ENCODE measurements around the gene SLC9B1.
"Not testable (repeated sequence)": the region's sequence is repeated elsewhere in the genome, so short reads cannot be mapped to it uniquely, and the experiment has no call there.

Gene SLC9B1

GRCh38 chr4:103011378-103012025, 8.0 kb downstream of the SLC9B1 start:
- no peak for DNase-seq

DNA sequence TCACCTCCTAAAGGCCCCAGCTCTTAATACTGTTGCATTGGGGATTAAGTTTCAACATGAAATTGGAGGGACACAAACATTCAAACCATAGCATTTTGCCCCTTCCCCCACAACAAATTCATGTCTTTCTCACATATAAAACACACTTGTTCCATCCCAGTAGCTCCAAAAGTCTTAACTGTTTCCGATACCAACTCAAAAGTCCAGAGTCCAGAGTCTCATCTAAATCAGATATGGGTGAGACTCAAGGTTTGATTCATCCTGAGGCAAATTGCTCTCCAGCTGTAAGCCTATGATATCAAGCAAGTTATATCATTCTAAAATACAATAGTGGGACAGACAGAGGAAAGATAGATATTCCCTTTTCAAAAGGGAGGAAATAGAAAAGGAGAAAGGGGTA, 8.7 kb downstream of the SLC9B1 start:
- DNase-seq = no peak

DNA sequence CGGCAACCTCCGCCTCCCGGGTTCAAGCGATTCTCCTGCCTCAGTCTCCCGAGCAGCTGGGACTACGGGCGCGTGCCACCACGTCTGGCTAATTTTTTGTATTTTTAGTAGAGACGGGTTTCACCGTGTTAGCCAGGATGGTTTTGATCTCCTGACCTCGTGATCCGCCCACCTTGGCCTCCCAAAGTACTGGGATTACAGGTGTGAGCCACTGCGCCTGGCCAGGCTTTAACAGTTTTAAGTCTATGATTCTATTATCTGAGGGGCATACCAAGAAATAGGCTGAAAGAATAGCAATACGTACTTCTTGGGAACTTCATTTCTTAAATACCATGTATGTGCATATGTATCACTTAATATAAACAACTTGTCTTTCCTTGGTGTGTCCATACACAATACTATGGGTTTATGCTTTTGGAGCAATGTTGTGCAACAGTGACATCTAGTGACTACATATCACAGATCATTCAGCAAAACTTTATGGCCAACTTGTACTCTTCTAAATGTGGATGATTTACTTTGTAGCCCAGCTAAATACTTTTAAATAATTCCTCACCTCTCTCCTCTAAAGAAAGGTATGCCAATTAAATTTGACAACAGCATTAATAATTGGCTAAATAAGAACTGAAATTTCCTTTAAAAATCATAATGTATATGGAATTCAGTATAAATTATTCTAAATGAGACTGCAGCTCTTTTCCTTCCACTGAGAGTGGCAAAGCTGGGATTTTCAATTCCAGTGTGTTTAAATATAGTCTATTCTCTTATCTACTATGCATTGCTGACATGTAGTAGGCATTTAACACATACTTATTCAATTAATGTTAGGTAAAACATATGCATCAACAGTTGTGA, 10.4 kb downstream of the SLC9B1 start:
- DNase-seq = peak in 1 of 2 donors; percentile 56

DNA sequence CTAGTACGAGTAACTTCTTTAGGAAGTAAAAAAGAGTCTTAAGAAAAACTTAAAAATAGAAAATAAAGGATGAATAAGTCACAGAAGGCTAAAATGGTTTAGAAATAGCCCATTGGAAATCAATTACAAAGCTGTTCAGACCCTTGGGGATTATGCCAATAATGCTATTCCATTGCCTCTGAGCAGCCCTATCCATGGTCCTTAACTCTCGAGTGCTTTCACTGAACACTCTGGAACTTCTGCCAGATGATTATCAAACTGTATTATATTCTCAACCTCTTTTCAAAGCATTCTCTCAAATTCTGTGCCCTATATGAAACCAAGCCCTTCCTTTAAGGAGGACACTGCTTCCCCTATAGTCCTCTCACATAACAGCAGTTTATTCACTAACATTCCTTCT, 17.0 kb downstream of the SLC9B1 start:
- DNase-seq = no peak

GRCh38 chr4:102994803-102995202, 24.7 kb downstream of the SLC9B1 start:
- DNase-seq = no peak

DNA sequence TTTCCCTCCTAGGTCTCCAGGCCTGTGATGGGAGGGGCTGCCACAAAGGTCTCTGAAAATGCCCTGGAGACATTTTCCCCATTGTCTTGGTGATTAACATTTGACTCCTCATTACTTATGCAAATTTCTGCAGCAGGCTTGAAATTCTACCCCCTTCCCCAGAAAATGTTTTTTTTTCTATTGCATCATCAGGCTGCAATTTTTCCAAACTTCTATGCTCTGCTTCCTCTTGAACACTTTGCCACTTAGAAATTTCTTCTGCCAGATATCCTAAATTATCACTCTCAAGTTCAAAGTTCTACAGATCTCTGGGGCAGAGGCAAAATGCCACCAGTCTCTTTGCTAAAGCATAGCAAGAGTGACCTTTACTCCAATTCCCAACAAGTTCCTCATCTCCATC, 25.5 kb downstream of the SLC9B1 start:
- not testable (repeated sequence) for DNase-seq

DNA sequence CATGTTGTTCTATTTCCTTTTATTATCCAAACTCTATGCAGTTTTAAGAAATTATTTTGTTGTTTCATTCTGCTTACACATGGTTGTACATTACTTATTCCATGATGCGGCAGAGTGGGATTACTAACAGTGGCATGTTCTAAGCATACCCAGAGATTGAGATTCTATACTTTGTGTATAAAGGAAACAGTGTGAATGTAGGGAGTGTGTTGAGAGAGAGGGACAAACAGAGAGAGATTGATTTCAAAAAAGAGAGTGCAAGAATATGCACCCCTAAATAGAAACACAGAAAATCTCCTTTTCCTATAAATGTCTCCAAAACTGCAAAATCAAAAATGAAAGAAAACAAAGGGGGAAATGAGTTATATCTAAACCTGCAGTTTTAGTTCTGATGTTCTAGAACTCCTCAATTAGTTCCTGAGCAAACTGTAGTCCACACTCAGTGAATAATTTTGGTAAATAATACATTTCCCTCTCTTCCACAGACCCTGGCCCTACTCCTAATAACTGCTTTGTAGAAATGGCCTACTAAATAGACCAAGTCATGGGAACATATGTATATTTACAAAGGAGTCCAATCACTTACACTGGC, 31.0 kb downstream of the SLC9B1 start:
- DNase-seq = no peak

GRCh38 chr4:102981005-102981404, 38.5 kb downstream of the SLC9B1 start:
- DNase-seq = no peak

DNA sequence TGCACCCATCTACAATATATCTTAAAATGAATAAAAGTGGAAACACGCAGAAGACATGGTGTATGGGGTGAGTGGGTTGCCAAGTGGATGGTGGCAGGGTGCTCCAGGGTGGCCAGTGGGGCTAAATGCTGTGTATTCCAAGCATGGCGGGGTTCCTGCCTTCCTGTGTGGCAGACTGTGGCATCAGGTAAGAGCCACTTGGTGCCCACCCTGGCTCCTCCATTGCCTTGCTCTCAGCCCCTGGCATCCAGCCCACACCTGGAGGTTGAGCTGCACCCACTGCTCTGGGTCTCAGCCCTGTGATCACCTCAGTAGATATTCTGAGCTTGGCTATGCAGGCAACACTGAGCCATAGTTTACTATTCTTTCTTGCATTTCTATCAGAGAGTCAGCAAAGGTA, 57.7 kb downstream of the SLC9B1 start:
- not testable (repeated sequence) for DNase-seq

- no peak for DNase-seq
Measured at GRCh38 chr4:102959496-102959895, 60.0 kb downstream of the SLC9B1 start.

DNA sequence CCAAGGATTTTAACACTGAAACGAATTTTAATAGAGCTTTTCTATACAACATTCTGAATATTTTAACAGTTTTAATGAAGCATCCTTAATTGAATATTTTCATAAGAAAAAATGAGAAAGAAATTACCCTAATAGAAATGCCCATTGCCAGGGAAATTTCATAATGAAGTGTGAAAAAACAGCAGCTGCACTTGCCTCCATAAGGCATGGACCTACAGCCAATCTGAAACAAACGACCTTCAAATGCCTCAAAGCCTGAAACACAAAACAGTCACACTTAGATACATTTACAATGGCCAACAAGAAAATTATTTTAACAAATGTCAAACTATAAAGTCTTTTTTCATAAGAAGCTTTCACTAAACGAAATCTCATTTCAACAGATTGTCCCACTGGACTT, 74.4 kb downstream of the SLC9B1 start:
- DNase-seq = no peak

GRCh38 chr4:102938063-102938462, 81.4 kb downstream of the SLC9B1 start:
- DNase-seq = not testable (repeated sequence)

- no peak for DNase-seq
Measured at GRCh38 chr4:102935716-102936115, 83.8 kb downstream of the SLC9B1 start.

GRCh38 chr4:102919697-102920096, 99.8 kb downstream of the SLC9B1 start:
- not testable (repeated sequence) for DNase-seq

GRCh38 chr4:102918859-102919258, 100.6 kb downstream of the SLC9B1 start:
- DNase-seq = no peak

DNA sequence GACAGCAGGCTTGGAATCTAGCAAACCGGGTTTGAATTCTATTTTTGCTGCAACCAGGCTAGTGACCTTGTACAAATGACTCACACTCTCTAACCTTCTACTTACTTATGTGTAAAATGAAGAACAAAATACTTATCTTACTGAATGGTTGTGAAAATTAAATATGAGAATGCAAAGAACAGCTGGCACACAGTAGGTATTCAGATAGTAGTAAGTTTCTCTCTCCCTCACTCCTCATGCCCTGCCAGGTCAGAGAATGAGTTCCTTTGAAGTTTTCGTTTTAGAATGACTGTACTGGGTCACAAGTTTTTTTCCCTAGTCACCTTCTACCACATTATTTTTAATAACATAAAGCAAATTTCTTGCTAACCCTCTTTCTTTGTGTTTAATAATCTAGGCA, 117.7 kb downstream of the SLC9B1 start:
- DNase-seq = no peak

- not testable (repeated sequence) for DNase-seq
Measured at GRCh38 chr4:102897610-102898009, 121.9 kb downstream of the SLC9B1 start.

GRCh38 chr4:102896547-102896946, 123.0 kb downstream of the SLC9B1 start:
- DNase-seq = not testable (repeated sequence)

DNA sequence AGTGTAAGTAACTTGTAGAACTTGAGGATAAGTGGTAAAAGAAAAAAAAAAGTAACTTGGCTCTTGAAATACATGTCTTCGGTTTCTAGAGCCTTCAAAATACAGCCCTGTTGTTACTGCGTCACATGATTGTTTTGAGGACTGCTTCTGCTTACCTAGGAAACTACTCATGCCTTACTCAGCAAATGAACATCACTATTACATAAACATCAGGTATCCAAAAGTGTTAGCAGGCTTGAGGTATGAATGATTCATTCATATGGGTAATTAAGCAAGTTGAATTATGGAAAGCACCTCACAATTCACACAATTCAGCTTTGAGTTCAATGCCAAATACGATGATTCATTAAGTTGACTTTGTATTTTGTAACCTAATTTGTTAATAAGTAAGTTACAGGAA, 129.6 kb downstream of the SLC9B1 start:
- DNase-seq = not testable (repeated sequence)

DNA sequence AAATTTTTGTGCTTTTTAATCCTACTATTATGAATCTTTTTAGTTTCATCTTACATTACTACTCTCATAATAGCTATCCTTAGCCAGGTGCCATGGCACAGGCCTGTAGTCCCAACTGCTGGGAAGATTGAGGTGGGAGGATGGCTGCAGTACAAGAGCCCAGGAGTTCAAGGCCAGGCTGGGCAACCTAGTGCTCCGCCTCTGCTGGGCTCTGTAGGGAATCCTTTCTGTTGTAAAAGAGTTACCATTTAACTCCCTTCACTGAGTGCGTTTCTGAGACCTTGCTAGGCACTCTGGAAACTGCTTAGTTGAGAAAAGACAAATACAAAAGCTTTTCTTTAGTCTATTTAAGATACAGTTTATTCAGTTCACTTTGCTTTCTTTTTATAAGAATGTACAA, 130.9 kb downstream of the SLC9B1 start:
- not testable (repeated sequence) for DNase-seq

- DNase-seq = no peak
Measured at GRCh38 chr4:102883278-102883677, 136.2 kb downstream of the SLC9B1 start.

DNA sequence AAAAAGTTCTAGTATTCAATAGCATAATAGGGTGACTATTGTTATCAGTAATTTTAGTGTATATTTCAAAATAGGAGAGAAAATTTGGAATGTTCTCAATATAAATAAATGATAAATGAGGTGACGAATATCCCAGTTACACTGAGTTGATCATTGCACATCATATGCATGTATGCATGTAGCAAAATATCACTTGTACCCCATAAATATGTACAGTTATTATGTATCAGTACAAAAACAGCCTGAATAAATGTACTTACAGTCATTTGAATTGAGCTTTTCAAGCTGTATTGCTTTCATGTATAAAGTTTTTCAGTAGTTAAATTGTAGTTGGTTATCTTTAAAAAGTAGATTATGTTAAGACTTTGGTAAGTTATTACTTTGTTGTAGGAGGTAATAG, 138.2 kb downstream of the SLC9B1 start:
- no peak for DNase-seq

GRCh38 chr4:102878901-102879300, 140.6 kb downstream of the SLC9B1 start:
- DNase-seq = no peak

DNA sequence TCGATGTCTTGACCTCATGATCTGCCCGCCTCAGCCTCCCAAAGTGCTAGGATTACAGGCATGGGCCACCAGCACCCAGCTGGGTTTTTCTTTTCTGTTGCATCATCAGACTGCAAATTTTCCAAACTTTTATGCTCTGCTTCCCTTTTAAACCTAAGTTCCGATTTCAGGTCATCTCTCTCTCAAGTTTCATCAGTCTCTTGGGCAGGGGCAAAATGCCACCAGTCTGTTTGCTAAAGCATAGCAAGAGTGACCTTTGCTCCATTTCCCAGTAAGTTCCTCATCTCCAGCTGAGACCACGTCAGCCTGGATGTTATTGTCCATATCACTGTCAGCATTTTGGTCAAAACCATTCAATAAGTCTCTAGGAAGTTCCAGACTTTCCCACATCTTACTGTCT, 141.2 kb downstream of the SLC9B1 start:
- not testable (repeated sequence) for DNase-seq
